Stimulated activated CD8-positive, alpha-beta memory T cell treated with anti-CD3 and anti-CD28 coated beads, Interleukin-2, amount 100 ng/mL, for 1 hour (primary cell): ENCODE results near the gene MTMR8.

Source experiments
- DNase-seq, 2 donors: peaks; one replicate each; pipeline ENCODE4 v3.0.0-alpha.2; 2020; ENCODE audit warnings: low read depth in 2 of 2

Gene MTMR8

DNA sequence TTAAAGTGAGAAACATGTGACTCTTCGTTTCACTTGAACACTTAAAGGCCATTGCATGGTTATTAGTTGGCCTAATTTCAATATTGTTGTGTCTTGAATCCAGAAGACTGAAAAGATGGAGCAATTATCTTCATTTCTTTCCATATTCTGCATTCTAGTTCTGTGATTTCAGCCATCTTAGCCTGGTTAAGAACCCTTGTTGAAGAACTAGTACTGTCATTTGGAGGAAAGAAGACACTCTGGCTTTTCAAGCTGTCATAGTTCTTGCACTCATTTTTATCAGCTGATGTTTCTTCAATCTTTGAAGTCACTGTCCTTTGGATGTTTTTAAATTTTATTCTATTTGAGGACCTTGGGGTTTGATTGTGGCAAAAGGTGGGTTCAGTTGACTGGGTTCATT, 81.6 kb downstream of the MTMR8 start:
- no peak for DNase-seq

- DNase-seq, result no peak
These were observed 88.5 kb downstream of the MTMR8 start for GRCh38 chrX:64306712-64307111.

DNA sequence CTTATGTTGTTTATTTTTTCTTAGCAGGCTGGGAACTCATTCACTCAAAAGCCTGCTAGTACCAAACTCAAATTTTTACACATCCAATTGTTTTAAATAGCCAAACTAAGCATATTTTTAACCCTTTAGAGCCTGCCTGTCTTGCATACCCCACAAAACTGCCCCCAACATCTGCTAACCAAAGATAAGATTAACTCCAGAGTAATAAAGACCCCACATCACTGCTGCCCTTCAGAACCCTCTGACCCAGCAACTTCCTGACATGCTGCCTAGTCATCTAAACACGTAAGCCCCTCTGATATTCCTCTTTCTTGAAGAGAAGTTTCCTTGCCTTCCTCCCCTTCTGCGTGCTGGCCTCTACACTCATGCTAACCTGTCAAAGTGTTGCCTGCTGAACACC, 104.1 kb downstream of the MTMR8 start:
- DNase-seq, result no peak

GRCh38 chrX:64265265-64265664, 130.0 kb downstream of the MTMR8 start:
- DNase-seq, result no peak

GRCh38 chrX:64230123-64230970, 164.9 kb downstream of the MTMR8 start, which contains the start of gene ASB12:
Gene ASB12 (minus strand): TSS chrX:64230607. CDS start chrX:64225650, 4,957 bp downstream.
- DNase-seq, result no peak

- DNase-seq, result no peak
These were observed 166.1 kb downstream of the MTMR8 start for GRCh38 chrX:64229154-64229553.
